K562 (cell line): ENCODE measurements around the gene SPINT1. TPM values are rescaled to one million over a fixed set of nuclear protein-coding genes. Genes with fewer than 3 reads are reported as not detected.

Experiments used
- ATAC-seq: fragments of 200-7000 bp; cut with Tn5 transposase; 3 replicates; pipeline ENCODE4 v1.9.1; 2020; ENCODE audit warnings: moderate library complexity
- BruUV-seq: library from RNA; stranded (reverse); fragments of 400-500 nt; replicated peaks from 2 replicates; lab custom pipeline; 2021; lab: Mats Ljungman, UMichigan
- CTCF ChIA-PET: fragments of 300-600 bp; formaldehyde crosslinking; extraction: SDS; loops from one replicate; lab custom pipeline; 2021; ENCODE audit warnings: low intra/inter-chr PET ratio; lab: Yijun Ruan, JAX
- POLR2A ChIA-PET: fragments of 300-600, 350-650 bp; sonication (Branson Sonifier 250); formaldehyde crosslinking; extraction: SDS; loops from one replicate; lab custom pipeline; 2021; ENCODE audit warnings: antibody characterized with exemption, inconsistent platforms; lab: Yijun Ruan, JAX
- DNase-seq, 4 experiments: peaks; one replicate each; pipeline versions ENCODE4 v3.0.0 to v3.0.0-alpha.2; 2011 to 2018; ENCODE audit warnings: low spot score in 3 of 4, mixed read lengths in 3 of 4; ENCODE audit errors: extremely low read depth in 1 of 4
- FAIRE-seq: peaks from 2 replicates; lab custom pipeline; 2011; peaks lifted over from hg19 to GRCh38; lab: Jason Lieb, UNC
- H2AFZ ChIP-seq: 2 replicates; pipeline ENCODE4 v1.6.0; 2011; ENCODE audit warnings: low read depth, low read length, control low read depth, inconsistent platforms
- H3K27ac ChIP-seq: fragments of 200-600 bp; 3 replicates; pipeline ENCODE4 v1.8.0; 2011; ENCODE audit warnings: low read depth, mild to moderate bottlenecking, control low read depth, inconsistent platforms, low read length, moderate library complexity, mixed read lengths; ENCODE audit errors: extremely low read depth
- H3K27me3 ChIP-seq, 2 experiments: fragments of 300-600 bp in 1 of 2; 2 replicates in 1 of 2; 3 replicates in 1 of 2; pipeline versions ENCODE4 v1.6.0 to v1.8.0; 2011; ENCODE audit warnings: inconsistent platforms in 2 of 2, low read length in 2 of 2, mild to moderate bottlenecking in 1 of 2, mixed read lengths in 1 of 2, moderate library complexity in 1 of 2; ENCODE audit not compliant: control insufficient read depth in 2 of 2, insufficient read depth in 2 of 2
- H3K36me3 ChIP-seq: fragments of 300-600 bp; 3 replicates; pipeline ENCODE4 v1.8.0; 2011; ENCODE audit warnings: mild to moderate bottlenecking, low read length, inconsistent platforms; ENCODE audit not compliant: control insufficient read depth, insufficient read depth
- H3K4me1 ChIP-seq, 2 experiments: fragments of 200-600 bp in 1 of 2; replicated peaks in 1 of 2; 2 replicates in 1 of 2; 3 replicates in 1 of 2; pipeline versions ENCODE4 v1.5.1 to v1.8.0; 2011; ENCODE audit warnings: inconsistent platforms in 2 of 2, low read length in 2 of 2, mild to moderate bottlenecking in 1 of 2, mixed read lengths in 1 of 2, moderate library complexity in 1 of 2; ENCODE audit not compliant: control insufficient read depth in 2 of 2, insufficient read depth in 2 of 2
- H3K4me2 ChIP-seq: 2 replicates; pipeline ENCODE4 v1.6.1; 2011; ENCODE audit warnings: low read length, control low read depth, inconsistent platforms, mixed read lengths; ENCODE audit not compliant: insufficient read depth
- H3K4me3 ChIP-seq: fragments of 200-600 bp; sonication (generic), shearing (Covaris generic); 2 replicates; pipeline ENCODE4 v1.5.1; 2016; ENCODE audit warnings: control low read depth, inconsistent platforms
- H3K79me2 ChIP-seq: fragments of 200-600 bp; 3 replicates; pipeline ENCODE4 v1.8.0; 2011; ENCODE audit warnings: low read length, inconsistent platforms; ENCODE audit not compliant: control insufficient read depth, insufficient read depth
- H3K9ac ChIP-seq, 2 experiments: 2 replicates each; pipeline versions ENCODE4 v1.6.0 to v1.6.1; 2011; ENCODE audit warnings: low read depth in 2 of 2, low read length in 2 of 2, control low read depth in 1 of 2, inconsistent platforms in 1 of 2, mild to moderate bottlenecking in 1 of 2, mixed read lengths in 1 of 2; ENCODE audit not compliant: insufficient read depth in 1 of 2
- H3K9me1 ChIP-seq: one replicate; pipeline ENCODE4 v1.6.0; 2011; ENCODE audit warnings: inconsistent platforms, mild to moderate bottlenecking, low read length, moderate library complexity; ENCODE audit not compliant: control insufficient read depth, insufficient read depth
- H3K9me3 ChIP-seq: replicated peaks from 2 replicates; pipeline ENCODE4 v1.5.1; 2011; ENCODE audit warnings: low read depth, low read length, inconsistent platforms; ENCODE audit not compliant: control insufficient read depth, insufficient read depth
- H4K20me1 ChIP-seq: replicated peaks from 2 replicates; pipeline ENCODE4 v1.6.1; 2011; ENCODE audit warnings: low read length, inconsistent platforms, mixed read lengths; ENCODE audit not compliant: control insufficient read depth, insufficient read depth
- ARHGAP35 ChIP-seq: fragments of 450-650 bp; IDR thresholded peaks from 2 replicates; pipeline ENCODE4 v1.6.1; 2018; ENCODE audit not compliant: partially characterized antibody
- BCL6 ChIP-seq: fragments of 250-450 bp; sonication (Bioruptor Pico); IDR thresholded peaks from 2 replicates; pipeline ENCODE4 v1.4.0; 2020
- ETV1 ChIP-seq: fragments of 450-650 bp; conservative IDR thresholded peaks from 2 replicates; pipeline ENCODE4 v1.6.1; 2016; ENCODE audit warnings: missing genetic modification characterization, control low read depth, low read depth, missing compliant biosample characterization
- FOXP4 ChIP-seq: sonication (generic); formaldehyde crosslinking; IDR thresholded peaks from 2 replicates; pipeline ENCODE4 v1.8.0; 2022; ENCODE audit warnings: mild to moderate bottlenecking, missing genetic modification reagents, borderline replicate concordance
- FUS ChIP-seq: fragments of 200-400 bp; formaldehyde crosslinking; optimal IDR thresholded peaks from 2 replicates; pipeline ENCODE3; 2017; ENCODE audit warnings: low read depth, low read length
- LARP7 ChIP-seq: fragments of 450-650 bp; IDR thresholded peaks from 2 replicates; pipeline ENCODE4 v1.6.1; 2016
- MAX ChIP-seq: sonication (generic); formaldehyde crosslinking; IDR thresholded peaks from 2 replicates; pipeline ENCODE4 v1.9.0; 2022; ENCODE audit warnings: mild to moderate bottlenecking, missing genetic modification reagents
- PATZ1 ChIP-seq: fragments of 250-450 bp; sonication (Bioruptor Pico); IDR thresholded peaks from 2 replicates; pipeline ENCODE4 v1.5.0; 2020; ENCODE audit warnings: mild to moderate bottlenecking, borderline replicate concordance
- PCBP1 ChIP-seq: fragments of 200-400 bp; formaldehyde crosslinking; IDR thresholded peaks from 2 replicates; pipeline ENCODE4 v1.6.1; 2018; ENCODE audit warnings: mild to moderate bottlenecking, low read depth, low read length; ENCODE audit not compliant: poor library complexity, severe bottlenecking
- TEAD4 ChIP-seq, 2 experiments: sonication (generic) in 1 of 2; formaldehyde crosslinking in 1 of 2; IDR thresholded peaks; 2 replicates each; pipeline versions ENCODE4 v1.6.1 to v1.8.0; 2012 to 2022; ENCODE audit warnings: borderline replicate concordance in 1 of 2, inconsistent platforms in 1 of 2, low read length in 1 of 2, mild to moderate bottlenecking in 1 of 2, missing genetic modification reagents in 1 of 2
- U2AF1 ChIP-seq: fragments of 200-400 bp; formaldehyde crosslinking; optimal IDR thresholded peaks from 2 replicates; pipeline ENCODE3; 2017; ENCODE audit warnings: mild to moderate bottlenecking, low read depth, low read length, moderate library complexity
- YBX1 ChIP-seq: fragments of 450-650 bp; IDR thresholded peaks from 2 replicates; pipeline ENCODE4 v1.7.1; 2016; ENCODE audit warnings: mild to moderate bottlenecking
- ZZZ3 ChIP-seq: fragments of 450-650 bp; IDR thresholded peaks from 2 replicates; pipeline ENCODE4 v1.6.1; 2016; ENCODE audit warnings: antibody characterized with exemption, mild to moderate bottlenecking, moderate library complexity
- WGBS: fragments of 100-300 bp; shearing (Covaris generic); methylation state at CpG from one replicate; pipeline ENCODE4 v1.1.6; 2016; ENCODE audit warnings: low coverage, mixed read lengths; ENCODE audit not compliant: insufficient coverage; ENCODE audit errors: missing lambda C conversion rate; 5-methylcytosine and 5-hydroxymethylcytosine counted together
- in situ Hi-C: fragments of 300-500 bp; cut with MboI; formaldehyde crosslinking; loops from 4 replicates; pipeline ENCODE4 v1.15.0; 2018; ENCODE audit warnings: inconsistent platforms, mixed read lengths
- intact Hi-C: fragments of 100-400 bp; cut with micrococcal nuclease; formaldehyde crosslinking; loops from 2 replicates; pipeline ENCODE4 v1.14.2; 2022
- polyA plus RNA-seq, 8 experiments: library from polyadenylated mRNA; depleted of rRNA in 4 of 8; stranded (reverse) in 5 of 8; unstranded in 3 of 8; fragments of >200 nt; fragmentation: Nextera tagmentation in 2 of 8; fragmentation: Illumina TruSeq in 1 of 8; extraction: Ambion mirVana in 2 of 8; extraction: Trizol in 1 of 8; gene quantifications; 2 replicates each; pipeline versions ENCODE4 v1.2.1 to v1.2.3, GENCODE V29; 2011 to 2014; ENCODE audit warnings: inconsistent platforms in 1 of 8, missing spikeins in 1 of 8
- total RNA-seq, 7 experiments: library from RNA; depleted of rRNA in 6 of 7; stranded (reverse); fragments of >200 nt in 6 of 7; fragmentation: Illumina TruSeq in 2 of 7; extraction: Trizol in 2 of 7; gene quantifications; 2 replicates each; pipeline versions ENCODE4 v1.2.1 to v1.2.3, GENCODE V29; 2011 to 2021; ENCODE audit warnings: low replicate concordance in 1 of 7

The SPINT1 gene
- total and polyA plus RNA-seq, 9 of the 15 experiments (the other 6 are each of a cell fraction or from before 2014, with no cell fraction given): 0.78 to 4.5 (median 1.5) TPM

- FAIRE-seq (no peak), DNase-seq (no peak), ATAC-seq (no peak)
- H3K4me2 ChIP-seq: no peak overlapping the region
- POLR2A ChIA-PET: interaction anchor here (0.6 to 2.1 kb wide), 6 partner anchors 9 to 281 kb away, joined by 3 to 9 read pairs (median 4); partner anchors contain the start of gene VPS18
- in situ Hi-C loops (loop anchor here (5.0 kb wide), 1 partner anchor 118 kb away; no protein-coding TSS in a partner anchor), intact Hi-C loops (loop anchor here (1.0 to 5.0 kb wide), 2 partner anchors 63 to 281 kb away; no protein-coding TSS in a partner anchor)
- H3K27me3 ChIP-seq: no peaks in the 10 kb centered on the region
- H3K9me3 ChIP-seq: no peaks in the 10 kb centered on the region
- H3K79me2 ChIP-seq: peaks cover 3% of the 10 kb centered on the region; the same call in 1 of the 3 replicates
- 63% methylated on average over 7 of the region's 7 CpGs for WGBS
- H3K4me1 ChIP-seq: peaks cover 11 to 35% of the 10 kb centered on the region in 2 experiments; a peak in 4 of 5 replicates
- H3K36me3 ChIP-seq: peaks cover 38% of the 10 kb centered on the region; the same call in 2 of the 3 replicates
- no peaks in the 10 kb centered on the region for H3K9me1 ChIP-seq
- H3K4me3 ChIP-seq: no peak overlapping the region
- no peak overlapping the region for H2AFZ ChIP-seq
- no TSS peak for BruUV-seq
- CTCF ChIA-PET: interaction anchor here (2.0 to 5.5 kb wide), 3 partner anchors 114 to 280 kb away, joined by 8 to 74 read pairs (median 58); no protein-coding TSS in a partner anchor
- H3K9ac ChIP-seq: no peak overlapping the region
- H3K27ac ChIP-seq: no peak overlapping the region
- H4K20me1 ChIP-seq: peaks cover 31% of the 10 kb centered on the region; the same call in 1 of the 2 replicates
- no peak for TF ChIP-seq LARP7
- no peak for TF ChIP-seq PATZ1 (CRISPR knock-in tag)
- no peak for TF ChIP-seq PCBP1
- TF ChIP-seq BCL6 (CRISPR knock-in tag): no peak
- TF ChIP-seq ETV1 (tag): no peak
- TF ChIP-seq FOXP4: no peak
- TF ChIP-seq MAX (CRISPR knock-in tag): no peak
- TF ChIP-seq TEAD4 (IDR thresholded peaks at IDR 0.05; ENCODE audit: low read length): no peak
- no peak for TF ChIP-seq TEAD4 (CRISPR knock-in tag; IDR thresholded peaks at IDR 0.05; ENCODE audit: borderline replicate concordance)
- no peak for TF ChIP-seq YBX1
- no peak for TF ChIP-seq U2AF1
- no peak for TF ChIP-seq ARHGAP35
- TF ChIP-seq FUS: no peak
- no peak for TF ChIP-seq ZZZ3
These were observed 60.8 kb downstream of the SPINT1 start for GRCh38 chr15:40904552-40905201.
